Gastroesophageal sphincter (tissue), 3 donors: ENCODE measurements around the gene MARCHF2.

ENCODE experiments used
- EP300 ChIP-seq: sonication (generic); formaldehyde crosslinking; IDR thresholded peaks from one replicate; pipeline ENCODE4 v1.6.1; 2017; ENCODE audit warnings: antibody characterized with exemption, mild to moderate bottlenecking
- POLR2A ChIP-seq, 2 donors: fragments of 450-650 bp; IDR thresholded peaks; one replicate each; pipeline ENCODE4 v1.6.1; 2017; ENCODE audit warnings: antibody characterized with exemption in 2 of 2, mild to moderate bottlenecking in 2 of 2, moderate library complexity in 1 of 2
- POLR2AphosphoS5 ChIP-seq: sonication (generic); formaldehyde crosslinking; IDR thresholded peaks from one replicate; pipeline ENCODE4 v1.6.1; 2017; ENCODE audit warnings: antibody characterized with exemption
- TF ChIP-seq, protein P1 (sequence below), 4 experiments: fragments of 200-600 bp in 2 of 4; fragments of 450-650 bp in 2 of 4; sonication (generic) in 1 of 4; IDR thresholded peaks; one replicate each; pipeline ENCODE4 v1.5.1; 2017 to 2019; ENCODE audit warnings: antibody characterized with exemption in 4 of 4, mild to moderate bottlenecking in 2 of 4, moderate library complexity in 2 of 4

DNA sequence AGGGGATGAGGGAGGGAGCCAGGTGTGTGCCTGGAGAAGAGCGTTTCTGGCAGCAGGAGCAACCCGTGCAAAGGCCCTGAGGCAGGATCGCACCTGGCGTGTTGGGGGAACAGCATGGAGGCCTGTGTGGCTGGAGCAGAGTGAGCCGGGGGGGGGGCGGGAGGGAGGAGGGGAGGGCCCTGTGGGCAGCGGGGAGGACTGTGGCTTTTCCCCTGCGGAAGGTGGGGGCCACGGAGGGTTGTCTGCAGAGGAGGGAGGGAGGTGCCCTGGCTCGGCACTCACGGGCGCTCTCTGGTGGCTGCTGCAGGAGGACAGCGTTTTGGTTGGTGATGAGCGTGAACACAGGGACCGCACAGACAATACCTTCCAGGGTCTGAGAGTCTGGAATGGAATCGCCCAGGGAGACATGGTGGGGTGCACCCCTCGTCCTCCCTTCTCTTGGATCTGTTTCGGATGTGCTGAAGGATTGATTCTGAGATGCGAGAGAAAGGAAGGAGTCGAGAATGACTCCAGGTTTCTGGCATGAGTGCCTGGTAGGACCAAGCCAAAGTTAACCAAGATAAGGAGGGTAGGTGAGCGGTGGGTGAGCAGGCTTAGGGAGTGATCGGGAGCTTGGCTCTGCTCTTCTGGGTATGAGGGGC, 16.4 kb upstream of the MARCHF2 start:
- TF ChIP-seq EP300 = no peak
- TF ChIP-seq, protein P1, sequence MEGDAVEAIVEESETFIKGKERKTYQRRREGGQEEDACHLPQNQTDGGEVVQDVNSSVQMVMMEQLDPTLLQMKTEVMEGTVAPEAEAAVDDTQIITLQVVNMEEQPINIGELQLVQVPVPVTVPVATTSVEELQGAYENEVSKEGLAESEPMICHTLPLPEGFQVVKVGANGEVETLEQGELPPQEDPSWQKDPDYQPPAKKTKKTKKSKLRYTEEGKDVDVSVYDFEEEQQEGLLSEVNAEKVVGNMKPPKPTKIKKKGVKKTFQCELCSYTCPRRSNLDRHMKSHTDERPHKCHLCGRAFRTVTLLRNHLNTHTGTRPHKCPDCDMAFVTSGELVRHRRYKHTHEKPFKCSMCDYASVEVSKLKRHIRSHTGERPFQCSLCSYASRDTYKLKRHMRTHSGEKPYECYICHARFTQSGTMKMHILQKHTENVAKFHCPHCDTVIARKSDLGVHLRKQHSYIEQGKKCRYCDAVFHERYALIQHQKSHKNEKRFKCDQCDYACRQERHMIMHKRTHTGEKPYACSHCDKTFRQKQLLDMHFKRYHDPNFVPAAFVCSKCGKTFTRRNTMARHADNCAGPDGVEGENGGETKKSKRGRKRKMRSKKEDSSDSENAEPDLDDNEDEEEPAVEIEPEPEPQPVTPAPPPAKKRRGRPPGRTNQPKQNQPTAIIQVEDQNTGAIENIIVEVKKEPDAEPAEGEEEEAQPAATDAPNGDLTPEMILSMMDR (IDR thresholded peaks at IDR 0.05) = peak in 3 of 4 experiments; percentile 41 to 76 (median 61)
- TF ChIP-seq POLR2A (IDR thresholded peaks at IDR 0.05) = no peak
- no peak for TF ChIP-seq POLR2AphosphoS5
